Measurements from ENCODE around the gene RPS6KA2.
"Not testable (repeated sequence)": the region's sequence is repeated elsewhere in the genome, so short reads cannot be mapped to it uniquely, and the experiment has no call there.

RPS6KA2 gene

DNA sequence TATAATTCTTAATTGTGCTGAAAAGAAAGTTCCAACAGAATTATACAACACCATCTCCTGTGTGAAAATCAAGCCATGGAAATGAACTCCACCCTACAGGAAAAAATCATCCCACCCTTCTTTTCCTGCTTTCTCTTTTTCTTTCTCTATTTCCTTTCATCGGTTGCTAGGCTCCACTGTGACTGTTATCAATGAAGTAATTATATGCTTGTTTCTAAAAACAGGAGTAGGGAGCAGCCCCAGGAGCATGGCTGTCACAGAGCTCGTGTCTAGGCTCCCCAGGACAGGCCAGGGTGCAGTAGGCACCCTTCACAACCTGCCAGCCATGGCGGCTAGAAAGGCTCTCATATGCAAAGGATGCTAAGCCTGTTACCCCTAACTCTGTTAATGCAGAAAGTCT, 257.3 kb downstream of the RPS6KA2 start:
- H3K27ac ChIP-seq, result no peak overlapping the region

DNA sequence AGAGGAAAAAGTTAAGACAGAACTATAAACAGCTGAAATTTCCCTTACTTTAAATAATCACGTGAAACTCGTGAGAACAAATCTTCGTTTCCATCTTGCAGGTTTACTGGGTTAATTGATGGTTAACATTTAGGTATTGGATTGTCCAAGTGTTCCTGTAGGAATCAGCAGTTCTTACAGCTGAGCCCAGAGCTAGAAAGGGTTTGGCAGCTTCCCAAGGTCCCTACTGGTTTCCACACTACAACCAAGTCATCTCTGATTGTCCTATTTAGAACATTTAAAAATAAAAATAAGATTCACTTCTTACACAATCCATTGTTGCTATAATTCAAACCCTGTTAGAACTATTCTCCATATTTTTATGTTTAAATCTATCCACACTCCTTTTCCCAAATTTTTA, 260.1 kb downstream of the RPS6KA2 start:
- no peak overlapping the region for H3K27ac ChIP-seq
- TF ChIP-seq, protein P1, sequence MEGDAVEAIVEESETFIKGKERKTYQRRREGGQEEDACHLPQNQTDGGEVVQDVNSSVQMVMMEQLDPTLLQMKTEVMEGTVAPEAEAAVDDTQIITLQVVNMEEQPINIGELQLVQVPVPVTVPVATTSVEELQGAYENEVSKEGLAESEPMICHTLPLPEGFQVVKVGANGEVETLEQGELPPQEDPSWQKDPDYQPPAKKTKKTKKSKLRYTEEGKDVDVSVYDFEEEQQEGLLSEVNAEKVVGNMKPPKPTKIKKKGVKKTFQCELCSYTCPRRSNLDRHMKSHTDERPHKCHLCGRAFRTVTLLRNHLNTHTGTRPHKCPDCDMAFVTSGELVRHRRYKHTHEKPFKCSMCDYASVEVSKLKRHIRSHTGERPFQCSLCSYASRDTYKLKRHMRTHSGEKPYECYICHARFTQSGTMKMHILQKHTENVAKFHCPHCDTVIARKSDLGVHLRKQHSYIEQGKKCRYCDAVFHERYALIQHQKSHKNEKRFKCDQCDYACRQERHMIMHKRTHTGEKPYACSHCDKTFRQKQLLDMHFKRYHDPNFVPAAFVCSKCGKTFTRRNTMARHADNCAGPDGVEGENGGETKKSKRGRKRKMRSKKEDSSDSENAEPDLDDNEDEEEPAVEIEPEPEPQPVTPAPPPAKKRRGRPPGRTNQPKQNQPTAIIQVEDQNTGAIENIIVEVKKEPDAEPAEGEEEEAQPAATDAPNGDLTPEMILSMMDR (IDR thresholded peaks at IDR 0.05), result no peak
- no peak for TF ChIP-seq ZFX (IDR thresholded peaks at IDR 0.05; ENCODE audit: borderline replicate concordance)

More for the DNA sequence above, 257.3 kb downstream of the RPS6KA2 start:
- no peak for TF ChIP-seq ZFX (IDR thresholded peaks at IDR 0.05; ENCODE audit: borderline replicate concordance)
- TF ChIP-seq, protein P1 (IDR thresholded peaks at IDR 0.05), result no peak

DNA sequence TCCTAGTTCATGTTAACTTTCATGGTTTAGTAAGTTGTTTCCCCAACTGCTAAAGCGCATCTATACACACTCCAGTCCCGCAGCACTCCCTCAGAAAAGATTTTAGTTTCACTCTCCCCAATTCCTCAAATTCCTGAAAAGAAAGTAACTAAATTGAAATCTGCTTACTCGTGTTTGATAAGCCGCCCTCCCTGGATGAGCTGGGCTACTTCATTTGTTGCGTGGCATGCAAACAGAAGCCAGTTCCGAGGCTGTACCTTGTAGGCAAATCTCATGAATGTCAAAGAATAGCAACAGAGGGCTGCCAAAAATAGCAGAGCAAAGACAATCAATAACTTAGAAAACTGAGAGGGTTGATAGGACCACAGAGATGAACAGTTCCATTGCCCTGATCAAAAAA, 261.2 kb downstream of the RPS6KA2 start:
- H3K27ac ChIP-seq, result no peak overlapping the region
- TF ChIP-seq, protein P1 (IDR thresholded peaks at IDR 0.05), result no peak
- TF ChIP-seq ZFX (IDR thresholded peaks at IDR 0.05; ENCODE audit: borderline replicate concordance), result no peak

DNA sequence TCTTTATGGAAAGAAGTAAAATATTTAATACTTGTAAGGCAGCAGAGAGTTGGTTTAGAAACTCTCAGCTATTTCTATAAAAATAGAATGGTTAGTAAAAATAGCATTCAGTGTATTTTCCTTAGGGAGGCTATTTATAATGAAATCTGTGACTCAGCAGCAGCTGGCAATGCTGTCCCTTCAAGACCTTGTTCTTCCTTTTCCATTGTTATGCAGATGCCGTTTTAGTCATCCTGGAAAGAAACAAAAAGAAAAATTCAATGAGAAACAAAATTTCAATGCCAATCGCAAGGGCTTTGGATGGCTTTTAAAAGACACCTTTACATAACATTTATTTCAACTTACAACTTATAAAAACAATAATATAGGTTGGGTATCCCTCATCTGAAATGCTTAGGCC, 261.8 kb downstream of the RPS6KA2 start:
- TF ChIP-seq, protein P1 (IDR thresholded peaks at IDR 0.05), result no peak
- no peak for TF ChIP-seq ZFX (IDR thresholded peaks at IDR 0.05; ENCODE audit: borderline replicate concordance)
- no peak overlapping the region for H3K27ac ChIP-seq

DNA sequence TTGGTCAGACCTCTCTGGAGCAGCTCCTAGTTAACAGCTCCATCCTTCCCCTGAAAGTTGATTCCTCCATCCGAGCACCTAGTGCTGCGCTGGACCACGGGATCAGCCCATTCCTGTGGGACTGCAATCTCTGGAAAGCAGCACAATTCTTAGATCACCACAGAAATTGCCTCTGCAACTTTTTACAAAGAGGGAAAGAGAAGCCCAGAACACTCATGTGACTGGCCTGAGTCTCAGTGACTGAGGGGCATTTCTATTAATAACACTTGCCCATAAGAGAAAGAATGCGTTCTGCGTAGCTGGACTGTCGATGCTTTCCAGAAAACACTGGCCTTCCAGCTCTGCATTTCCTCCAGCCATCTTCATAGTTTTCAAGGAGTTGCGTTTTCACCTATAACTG, 262.6 kb downstream of the RPS6KA2 start:
- H3K27ac ChIP-seq, result no peak overlapping the region
- TF ChIP-seq, protein P1 (IDR thresholded peaks at IDR 0.05), result no peak
- TF ChIP-seq ZFX (IDR thresholded peaks at IDR 0.05; ENCODE audit: borderline replicate concordance), result no peak

DNA sequence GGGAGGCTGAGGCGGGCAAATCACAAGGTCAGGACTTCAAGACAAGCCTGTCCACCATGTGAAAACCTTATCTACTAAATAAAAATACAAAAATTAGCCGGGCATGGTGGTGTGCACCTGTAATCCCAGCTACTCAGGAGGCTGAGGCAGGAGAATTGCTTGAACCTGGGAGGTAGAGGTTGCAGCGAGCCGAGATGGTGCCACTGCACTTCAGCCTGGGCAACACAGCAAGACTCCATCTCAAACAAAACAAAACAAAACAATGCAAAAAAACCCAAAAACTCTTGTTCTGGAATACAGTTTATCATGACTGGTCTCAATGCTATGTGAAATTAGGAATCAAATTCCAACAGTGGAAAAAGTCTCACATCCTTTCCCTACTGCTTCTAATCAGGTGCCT, 264.6 kb downstream of the RPS6KA2 start:
- H3K27ac ChIP-seq, result not testable (repeated sequence)

DNA sequence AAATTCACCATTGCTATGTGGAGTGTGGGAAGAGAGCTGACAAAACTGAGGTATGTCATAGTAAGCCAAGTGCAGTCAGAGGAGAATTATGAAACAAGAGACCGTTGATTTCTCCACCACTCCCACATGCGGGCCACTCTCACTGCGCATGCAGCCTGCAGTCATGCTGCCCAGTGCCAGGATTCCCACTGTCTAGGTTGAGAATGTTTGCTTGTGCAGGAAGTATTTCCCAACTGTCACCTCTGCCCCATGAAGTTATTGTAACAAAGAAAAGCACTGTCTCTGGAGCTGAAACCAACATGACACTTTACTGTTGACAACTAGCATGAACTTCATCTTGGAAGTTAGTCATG, 266.0 kb downstream of the RPS6KA2 start:
- TF ChIP-seq, protein P1 (IDR thresholded peaks at IDR 0.05), result no peak
- TF ChIP-seq ZFX (IDR thresholded peaks at IDR 0.05; ENCODE audit: borderline replicate concordance), result no peak
- no peak overlapping the region for H3K27ac ChIP-seq

DNA sequence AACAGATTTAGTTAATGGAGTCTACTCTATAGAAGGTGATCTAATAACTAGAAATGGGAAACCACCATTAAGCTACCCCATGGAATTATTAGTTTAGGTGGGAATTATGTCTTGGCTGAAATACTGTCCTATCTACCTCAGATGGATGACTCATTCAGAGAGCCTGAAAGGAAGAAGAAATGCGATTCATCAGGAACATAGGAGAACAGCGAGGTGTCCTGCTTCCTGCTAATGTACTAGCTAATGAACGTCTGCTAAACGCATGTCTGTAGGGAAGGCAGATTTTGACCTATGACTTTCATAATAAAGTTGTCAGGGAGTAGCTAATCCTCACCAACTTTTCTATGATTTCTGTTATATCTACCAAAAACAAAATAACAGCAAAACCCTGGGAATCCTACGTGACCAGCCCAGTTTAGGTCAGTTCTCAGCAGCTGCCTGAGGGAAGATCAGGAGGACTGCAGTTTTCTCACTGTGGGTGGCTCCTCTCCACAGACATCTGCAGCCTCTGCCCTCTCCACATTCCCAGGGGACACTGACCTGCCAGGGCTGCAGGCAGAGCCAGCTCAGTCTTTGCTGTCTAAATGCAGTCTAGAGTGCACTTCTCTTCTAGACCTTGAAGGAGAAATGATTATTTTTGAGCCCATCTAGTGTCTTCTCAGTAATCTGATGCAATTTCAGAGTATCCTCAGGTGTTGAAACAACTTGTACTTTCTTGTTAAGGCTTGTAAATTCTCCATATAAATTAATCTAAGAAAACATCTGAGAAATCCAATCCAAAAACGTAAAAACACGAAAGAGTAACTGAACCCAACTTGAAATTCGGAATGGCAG, 266.6 kb downstream of the RPS6KA2 start:
- TF ChIP-seq ZFX (IDR thresholded peaks at IDR 0.05; ENCODE audit: borderline replicate concordance), result no peak
- TF ChIP-seq, protein P1 (IDR thresholded peaks at IDR 0.05), result no peak
- H3K27ac ChIP-seq, result no peak overlapping the region

All from 22Rv1 (cell line).